Uterus (tissue), 2 donors: ENCODE results near the gene PDCD7.

Experiments
- POLR2A ChIP-seq, 2 donors: fragments of 450-650 bp; IDR thresholded peaks; one replicate each; pipeline ENCODE4 v1.6.1; 2016; ENCODE audit warnings: antibody characterized with exemption in 2 of 2, mild to moderate bottlenecking in 1 of 2, moderate library complexity in 1 of 2
- TF ChIP-seq, protein P1 (sequence below), 4 experiments: fragments of 200-600 bp in 2 of 4; fragments of 450-650 bp in 2 of 4; sonication (generic) in 2 of 4; IDR thresholded peaks; one replicate each; pipeline ENCODE4 v1.5.1; 2016 to 2019; ENCODE audit warnings: antibody characterized with exemption in 4 of 4, mild to moderate bottlenecking in 2 of 4, moderate library complexity in 1 of 4

DNA sequence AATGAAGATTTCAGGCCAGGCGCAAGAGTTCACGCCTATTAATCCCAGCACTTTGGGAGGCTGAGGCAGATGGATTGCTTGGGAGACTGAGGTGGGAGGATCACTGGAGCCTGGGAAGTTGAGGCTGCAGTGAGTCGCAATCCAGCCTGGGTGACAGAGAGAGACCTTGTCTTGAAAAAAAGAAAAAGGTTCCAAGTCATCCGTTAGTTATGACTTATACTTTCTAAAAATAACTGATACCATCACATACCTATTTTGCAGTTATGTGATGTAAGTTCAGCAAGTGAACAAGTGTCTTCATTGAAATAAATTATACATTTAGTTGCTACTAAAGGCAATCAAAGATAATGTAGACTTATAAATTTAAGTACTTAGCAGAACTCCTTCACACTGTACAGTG, 29.4 kb upstream of the PDCD7 start:
- TF ChIP-seq, protein P1, sequence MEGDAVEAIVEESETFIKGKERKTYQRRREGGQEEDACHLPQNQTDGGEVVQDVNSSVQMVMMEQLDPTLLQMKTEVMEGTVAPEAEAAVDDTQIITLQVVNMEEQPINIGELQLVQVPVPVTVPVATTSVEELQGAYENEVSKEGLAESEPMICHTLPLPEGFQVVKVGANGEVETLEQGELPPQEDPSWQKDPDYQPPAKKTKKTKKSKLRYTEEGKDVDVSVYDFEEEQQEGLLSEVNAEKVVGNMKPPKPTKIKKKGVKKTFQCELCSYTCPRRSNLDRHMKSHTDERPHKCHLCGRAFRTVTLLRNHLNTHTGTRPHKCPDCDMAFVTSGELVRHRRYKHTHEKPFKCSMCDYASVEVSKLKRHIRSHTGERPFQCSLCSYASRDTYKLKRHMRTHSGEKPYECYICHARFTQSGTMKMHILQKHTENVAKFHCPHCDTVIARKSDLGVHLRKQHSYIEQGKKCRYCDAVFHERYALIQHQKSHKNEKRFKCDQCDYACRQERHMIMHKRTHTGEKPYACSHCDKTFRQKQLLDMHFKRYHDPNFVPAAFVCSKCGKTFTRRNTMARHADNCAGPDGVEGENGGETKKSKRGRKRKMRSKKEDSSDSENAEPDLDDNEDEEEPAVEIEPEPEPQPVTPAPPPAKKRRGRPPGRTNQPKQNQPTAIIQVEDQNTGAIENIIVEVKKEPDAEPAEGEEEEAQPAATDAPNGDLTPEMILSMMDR (IDR thresholded peaks at IDR 0.05): no peak
- no peak for TF ChIP-seq POLR2A (IDR thresholded peaks at IDR 0.05)
